GM12892 (cell line): Measurements from ENCODE around the gene LCT.

Source experiments
- POLR2A ChIP-seq: IDR thresholded peaks from 2 replicates; pipeline ENCODE4 v1.6.1; 2011; ENCODE audit warnings: low read depth, low read length, control low read depth
- TAF1 ChIP-seq: IDR thresholded peaks from 2 replicates; pipeline ENCODE4 v1.6.1; 2011; ENCODE audit warnings: low read depth, mild to moderate bottlenecking, control low read depth, low read length, borderline replicate concordance

DNA sequence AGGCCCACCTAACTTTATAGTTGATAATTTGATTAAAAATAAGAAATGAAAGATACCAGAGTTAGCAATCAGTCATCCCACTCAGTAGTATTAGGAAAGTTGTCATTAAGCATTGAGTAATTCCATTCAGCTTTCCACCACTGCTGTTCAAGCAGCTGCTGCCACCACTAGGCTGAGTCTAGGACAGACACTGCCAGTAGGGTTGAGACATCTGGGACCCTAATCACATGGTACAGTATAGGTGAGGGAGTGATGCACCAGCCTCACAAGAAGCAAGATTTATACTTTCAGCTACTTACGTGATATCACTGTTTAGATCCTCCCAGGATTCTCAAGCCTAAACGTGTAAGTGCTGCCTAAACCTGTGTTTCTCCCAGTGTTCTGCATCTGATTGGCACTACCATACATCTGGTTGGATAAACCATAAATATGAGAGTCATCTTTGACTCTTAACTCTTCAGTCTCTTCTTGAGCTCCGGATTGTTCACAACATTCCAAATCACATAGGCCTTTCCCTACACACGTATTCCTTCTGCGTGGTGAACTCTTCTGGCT, 92.1 kb downstream of the LCT start:
- no peak for TF ChIP-seq TAF1
- no peak for TF ChIP-seq POLR2A
